ENCODE results near the gene NEK1.
A peak's percentile ranks its signal among the peaks of the same experiment; 100 is the strongest.
"Not testable (repeated sequence)": the region's sequence is repeated elsewhere in the genome, so short reads cannot be mapped to it uniquely, and the experiment has no call there.

Gene NEK1

GRCh38 chr4:169485791-169486742, 126.3 kb downstream of the NEK1 start:
- peak overlapping the region; percentile 36; the same call in 1 of the 2 replicates for H3K27ac ChIP-seq
- peak; percentile 53 for TF ChIP-seq CTCF (IDR thresholded peaks at IDR 0.05)
- no peak for TF ChIP-seq ZFX (IDR thresholded peaks at IDR 0.05; ENCODE audit: borderline replicate concordance)

GRCh38 chr4:169485086-169485485, 127.3 kb downstream of the NEK1 start:
- TF ChIP-seq ZFX (IDR thresholded peaks at IDR 0.05; ENCODE audit: borderline replicate concordance) (no peak), CTCF (IDR thresholded peaks at IDR 0.05) (no peak)
- H3K27ac ChIP-seq = peak overlapping the region; percentile 36

- TF ChIP-seq CTCF (IDR thresholded peaks at IDR 0.05) = no peak
- no peak for TF ChIP-seq ZFX (IDR thresholded peaks at IDR 0.05; ENCODE audit: borderline replicate concordance)
- peak overlapping the region; percentile 36 for H3K27ac ChIP-seq
Observed at GRCh38 chr4:169484485-169484884, 127.9 kb downstream of the NEK1 start.

- TF ChIP-seq ZFX (IDR thresholded peaks at IDR 0.05; ENCODE audit: borderline replicate concordance) (no peak), CTCF (IDR thresholded peaks at IDR 0.05) (no peak)
- H3K27ac ChIP-seq = no peak overlapping the region
Observed at GRCh38 chr4:169464080-169464479, 148.3 kb downstream of the NEK1 start.

GRCh38 chr4:169460081-169460480, 152.3 kb downstream of the NEK1 start:
- H3K27ac ChIP-seq = no peak overlapping the region
- TF ChIP-seq CTCF (IDR thresholded peaks at IDR 0.05) = no peak
- TF ChIP-seq ZFX (IDR thresholded peaks at IDR 0.05; ENCODE audit: borderline replicate concordance) = no peak

- TF ChIP-seq ZFX (IDR thresholded peaks at IDR 0.05; ENCODE audit: borderline replicate concordance) (no peak), CTCF (IDR thresholded peaks at IDR 0.05) (no peak)
- H3K27ac ChIP-seq = no peak overlapping the region
Observed at GRCh38 chr4:169458575-169458974, 153.8 kb downstream of the NEK1 start.

GRCh38 chr4:169452644-169453043, 159.7 kb downstream of the NEK1 start:
- H3K27ac ChIP-seq = not testable (repeated sequence)

- not testable (repeated sequence) for H3K27ac ChIP-seq
Observed at GRCh38 chr4:169448935-169449334, 163.4 kb downstream of the NEK1 start.
